DMS79 (cell line): ENCODE data around the gene SBF2.

Experiments
- DNase-seq: peaks from one replicate; lab custom pipeline; 2025; lab: John Stamatoyannopoulos, UW

Gene SBF2

GRCh38 chr11:10302359-10302743 is 8.3 kb upstream of the SBF2 start:
- DNase-seq: peak; percentile 44

- DNase-seq: no peak
Observed at GRCh38 chr11:10301656-10302358, 7.8 kb upstream of the SBF2 start.

DNA sequence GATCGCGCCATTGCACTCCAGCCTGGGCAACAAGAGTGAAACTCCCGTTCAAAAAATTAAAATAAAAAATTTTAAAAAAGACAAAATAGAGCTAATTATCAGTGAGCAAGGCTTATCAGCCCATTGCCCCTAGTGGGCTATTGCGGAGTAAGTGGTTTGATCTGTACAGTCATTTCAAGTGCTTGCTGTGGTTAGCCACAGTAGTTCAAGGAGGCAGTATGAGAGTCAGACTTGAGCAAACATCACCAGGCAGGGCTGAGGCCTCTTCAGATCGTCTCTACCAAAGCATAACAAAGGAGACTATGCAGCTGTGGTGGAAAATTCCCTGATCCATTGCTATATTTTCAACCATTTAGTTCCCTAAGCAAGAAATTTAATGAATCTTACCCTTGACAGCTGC is 4.3 kb upstream of the SBF2 start:
- peak; percentile 93 for DNase-seq

- DNase-seq: no peak
Observed at GRCh38 chr11:10295064-10295901, 1.3 kb upstream of the SBF2 start.

DNA sequence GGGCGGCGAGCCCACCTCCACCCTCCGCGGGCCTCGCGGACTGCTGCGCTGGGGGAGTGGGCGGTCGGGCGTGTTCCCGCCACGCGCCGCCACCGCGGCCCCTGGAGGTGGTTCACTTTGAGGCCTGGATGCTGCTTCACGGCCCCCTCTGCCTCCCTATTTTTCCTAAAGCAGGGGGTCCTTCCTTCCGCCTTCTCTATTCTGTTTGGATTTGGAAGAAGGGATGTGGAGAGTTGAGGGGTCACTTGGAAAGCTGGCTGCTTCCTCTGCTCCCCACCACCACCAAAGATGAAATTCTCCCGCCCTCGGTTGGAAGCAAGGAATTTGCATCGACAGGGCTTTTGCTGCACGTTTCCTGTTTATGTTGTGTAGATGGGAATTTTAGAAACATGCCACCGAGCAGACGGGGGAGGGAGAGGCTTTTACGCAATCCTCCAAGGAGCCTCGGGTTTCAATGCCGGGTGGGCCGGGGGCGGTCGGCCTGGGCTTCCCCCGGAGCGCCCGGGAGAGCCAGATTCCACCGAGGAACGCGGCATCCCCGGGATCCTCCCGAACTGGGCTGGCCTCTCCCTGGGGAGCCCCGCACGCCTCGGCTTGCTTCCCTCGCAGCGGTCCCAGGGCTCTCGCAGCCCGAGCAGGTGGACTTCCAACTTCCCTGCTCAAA is 403 bp upstream of the SBF2 start:
- no peak for DNase-seq

DNA sequence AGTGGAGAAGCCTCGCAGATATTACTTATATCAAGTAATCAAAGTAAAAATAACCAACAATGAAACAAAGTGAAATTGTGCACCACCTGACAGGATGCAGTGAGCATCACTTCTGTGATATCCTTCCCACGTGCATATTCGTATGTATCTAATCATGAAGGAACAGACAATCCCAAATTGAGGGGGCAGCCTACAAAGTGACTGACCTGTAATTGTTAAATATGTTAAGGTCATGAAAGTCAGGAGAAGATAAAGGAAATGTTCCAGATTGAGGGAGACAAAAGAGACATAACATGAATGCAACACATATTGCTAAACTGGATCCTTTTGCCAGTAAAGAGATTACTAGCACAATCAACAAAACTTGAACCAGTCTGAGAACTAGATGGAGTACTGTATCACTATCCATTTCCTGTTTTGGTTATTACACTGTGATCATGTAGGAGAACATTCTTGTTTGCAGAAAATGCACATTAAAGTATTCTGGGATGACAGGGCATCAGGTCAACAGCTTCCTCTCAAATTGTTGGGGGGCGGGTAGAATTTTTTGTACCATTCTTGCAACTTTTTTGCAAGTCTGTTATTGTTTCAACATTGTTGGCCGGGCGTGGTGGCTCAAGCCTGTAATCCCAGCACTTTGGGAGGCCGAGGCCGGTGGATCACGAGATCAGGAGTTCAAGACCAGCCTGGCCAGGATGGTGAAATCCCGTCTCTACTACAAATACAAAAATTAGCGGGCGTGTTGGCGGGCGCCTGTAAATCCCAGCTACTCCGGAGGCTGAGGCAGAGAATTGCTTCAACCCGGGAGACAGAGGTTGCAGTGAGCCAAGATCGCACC is 2.0 kb downstream of the SBF2 start:
- DNase-seq: no peak

DNA sequence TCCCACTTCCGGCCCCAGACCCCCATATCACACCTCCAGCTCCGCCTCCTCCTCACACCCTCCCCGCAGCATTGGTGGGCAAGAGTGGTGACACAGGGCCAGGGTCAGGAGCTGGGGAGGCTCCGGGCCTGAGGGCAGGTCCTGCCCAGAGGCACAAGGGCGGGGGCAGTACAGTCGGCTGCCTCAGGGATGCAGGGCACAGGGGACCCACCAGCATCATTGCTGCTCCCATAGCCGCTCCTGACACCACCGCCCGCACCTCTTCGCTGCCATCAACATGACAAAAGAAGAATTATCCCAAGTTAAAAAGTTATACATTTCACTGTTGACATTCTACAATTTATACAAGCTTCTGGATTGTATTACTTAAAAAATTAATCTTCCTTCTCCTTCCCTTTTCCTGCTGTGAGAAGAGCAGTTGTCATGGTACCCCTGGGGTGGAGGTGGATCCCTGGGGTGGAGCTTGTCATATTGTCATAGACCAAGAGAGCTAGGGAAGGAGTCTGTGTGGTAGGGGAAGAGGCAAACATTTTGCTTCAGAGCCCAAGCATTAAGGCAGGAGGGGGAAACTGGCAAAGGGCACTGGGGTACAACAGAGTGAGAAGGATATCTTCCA is 4.1 kb downstream of the SBF2 start:
- DNase-seq: no peak

- no peak for DNase-seq
Observed at GRCh38 chr11:10288881-10289764, 4.9 kb downstream of the SBF2 start.

- DNase-seq: no peak
Observed at GRCh38 chr11:10287766-10288715, 6.0 kb downstream of the SBF2 start.

DNA sequence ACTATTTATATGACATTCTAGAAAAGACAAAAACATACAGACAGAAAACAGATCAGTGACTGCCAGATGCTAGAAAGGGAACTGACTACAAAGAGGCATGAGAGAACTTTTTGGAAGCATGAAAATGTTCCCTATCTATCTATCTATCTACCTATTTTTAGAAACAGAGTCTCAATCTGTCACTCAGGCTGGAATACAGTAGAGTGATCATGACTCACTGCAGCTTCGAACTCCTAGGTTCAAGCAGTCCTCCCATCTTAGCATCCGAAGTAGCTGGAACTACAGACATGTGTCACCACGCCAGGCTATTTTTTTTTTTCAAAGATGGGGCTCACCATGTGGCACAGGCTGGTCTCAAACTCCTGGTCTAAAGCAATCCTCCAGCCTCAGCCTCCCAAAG is 6.9 kb downstream of the SBF2 start:
- no peak for DNase-seq

DNA sequence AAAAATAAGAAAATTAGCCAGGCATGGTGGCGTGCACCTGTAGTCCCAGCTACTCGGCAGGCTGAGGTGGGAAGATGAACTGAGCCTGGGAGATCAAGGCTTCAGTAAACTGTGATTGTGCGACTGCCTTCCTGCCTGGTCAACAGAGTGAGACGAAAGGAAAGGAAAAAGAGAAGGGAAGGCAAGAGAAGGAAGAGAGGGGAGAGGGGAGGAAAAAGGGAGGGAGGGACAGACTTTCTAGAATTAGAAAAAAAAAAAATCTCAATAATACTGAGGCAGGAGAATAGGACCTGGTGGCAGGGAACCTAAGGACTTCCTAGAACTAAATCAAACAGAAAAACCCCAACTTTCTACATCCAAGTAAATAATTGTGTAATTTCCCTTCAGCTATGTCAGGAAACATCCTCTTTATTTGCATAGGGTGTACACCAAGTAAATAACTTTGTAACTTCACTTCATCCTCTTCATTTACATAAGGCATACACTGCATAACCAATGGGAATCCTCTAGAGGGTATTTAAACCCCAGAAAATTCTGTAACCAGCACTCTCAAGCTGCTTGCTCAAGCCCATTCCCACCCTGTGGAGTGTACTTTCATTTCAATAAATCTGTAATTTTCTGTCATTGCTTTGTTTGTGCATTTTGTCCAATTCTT is 8.7 kb downstream of the SBF2 start:
- DNase-seq: no peak

GRCh38 chr11:10283991-10284390 is 10.0 kb downstream of the SBF2 start:
- no peak for DNase-seq

- no peak for DNase-seq
Observed at GRCh38 chr11:10282117-10282516, 11.9 kb downstream of the SBF2 start.

- no peak for DNase-seq
Observed at GRCh38 chr11:10275714-10276113, 18.3 kb downstream of the SBF2 start.

- DNase-seq: no peak
Observed at GRCh38 chr11:10274726-10275125, 19.3 kb downstream of the SBF2 start.

GRCh38 chr11:10273738-10274137 is 20.3 kb downstream of the SBF2 start:
- DNase-seq: no peak

GRCh38 chr11:10272132-10272531 is 21.9 kb downstream of the SBF2 start:
- no peak for DNase-seq

GRCh38 chr11:10268746-10269488 is 25.1 kb downstream of the SBF2 start:
- no peak for DNase-seq
